Germinal center (tissue), 1 donor: Measurements from ENCODE around the gene SLC43A1.

Source experiments
- DNase-seq: peaks from one replicate; pipeline ENCODE4 v3.0.0; 2012; ENCODE audit warnings: mixed read lengths, low spot score

Gene SLC43A1

GRCh38 chr11:57527056-57527631, 11.6 kb upstream of the SLC43A1 start:
- DNase-seq = peak; percentile 49

GRCh38 chr11:57523419-57523818, 7.9 kb upstream of the SLC43A1 start:
- no peak for DNase-seq

DNA sequence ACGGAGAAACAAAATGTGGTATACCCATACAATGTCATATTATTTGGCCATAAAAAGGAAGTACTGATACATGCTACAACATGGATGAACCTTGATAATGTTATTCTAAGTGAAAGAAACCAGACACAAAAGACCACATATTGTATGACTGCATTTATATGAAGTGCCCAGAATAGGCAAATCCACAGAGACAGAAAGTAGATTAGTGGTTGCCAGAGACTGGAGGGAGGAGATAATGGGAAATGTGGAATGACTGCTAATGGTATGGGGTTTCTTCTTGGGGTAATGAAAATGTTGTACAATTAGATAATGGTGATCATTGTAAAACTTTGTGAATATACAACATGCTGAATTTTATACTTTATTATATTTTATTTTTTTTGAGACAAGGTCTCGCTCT, 5.6 kb upstream of the SLC43A1 start:
- DNase-seq = no peak

GRCh38 chr11:57516061-57516443, 550 bp upstream of the SLC43A1 start:
- DNase-seq = no peak

DNA sequence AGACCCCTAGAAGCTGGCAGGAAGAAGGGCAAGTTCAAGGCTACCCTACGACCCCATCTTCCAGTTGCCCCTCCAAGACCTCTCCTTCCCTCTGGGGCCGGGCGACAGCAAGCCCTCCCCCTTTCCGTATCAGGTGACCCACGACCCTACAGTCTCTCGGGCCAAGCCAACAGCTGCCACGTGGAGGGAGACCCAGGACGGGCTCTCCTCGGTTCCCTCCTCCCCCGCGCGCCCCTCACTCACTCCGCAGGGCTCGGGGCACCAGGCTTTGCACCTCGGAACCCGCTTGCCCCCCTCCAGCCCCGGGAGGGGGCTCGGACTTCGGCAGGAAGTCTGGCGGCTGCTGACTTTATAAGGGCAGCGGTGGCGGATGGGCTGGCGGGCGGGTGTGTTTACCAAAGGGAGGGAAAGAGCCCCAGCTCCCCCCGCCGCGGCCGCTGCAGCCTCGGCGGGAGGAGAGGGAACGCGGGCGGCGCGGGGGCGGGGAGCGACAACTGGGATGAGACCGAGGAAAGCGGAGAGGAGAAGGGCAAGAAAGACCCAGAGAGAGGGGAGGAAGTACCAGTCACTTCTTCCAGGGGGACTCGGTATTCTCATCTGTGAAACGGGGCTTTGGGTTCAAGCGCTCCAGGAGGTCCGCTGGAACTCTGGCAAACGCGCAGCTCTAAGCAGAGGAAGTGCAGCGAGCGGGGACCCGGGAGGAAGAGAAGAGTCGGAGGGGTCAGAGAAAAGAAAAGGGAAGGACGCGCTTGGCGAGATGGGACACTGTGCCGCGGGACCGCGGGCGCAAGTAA, 767 bp downstream of the SLC43A1 start:
- peak; percentile 63 for DNase-seq

- peak; percentile 62 for DNase-seq
Measured at GRCh38 chr11:57513911-57514537, 1.5 kb downstream of the SLC43A1 start.

GRCh38 chr11:57513452-57513795, 2.1 kb downstream of the SLC43A1 start:
- DNase-seq = no peak

- no peak for DNase-seq
Measured at GRCh38 chr11:57512646-57513451, 2.7 kb downstream of the SLC43A1 start.

- DNase-seq = peak; percentile 68
Measured at GRCh38 chr11:57511741-57512430, 3.6 kb downstream of the SLC43A1 start.

DNA sequence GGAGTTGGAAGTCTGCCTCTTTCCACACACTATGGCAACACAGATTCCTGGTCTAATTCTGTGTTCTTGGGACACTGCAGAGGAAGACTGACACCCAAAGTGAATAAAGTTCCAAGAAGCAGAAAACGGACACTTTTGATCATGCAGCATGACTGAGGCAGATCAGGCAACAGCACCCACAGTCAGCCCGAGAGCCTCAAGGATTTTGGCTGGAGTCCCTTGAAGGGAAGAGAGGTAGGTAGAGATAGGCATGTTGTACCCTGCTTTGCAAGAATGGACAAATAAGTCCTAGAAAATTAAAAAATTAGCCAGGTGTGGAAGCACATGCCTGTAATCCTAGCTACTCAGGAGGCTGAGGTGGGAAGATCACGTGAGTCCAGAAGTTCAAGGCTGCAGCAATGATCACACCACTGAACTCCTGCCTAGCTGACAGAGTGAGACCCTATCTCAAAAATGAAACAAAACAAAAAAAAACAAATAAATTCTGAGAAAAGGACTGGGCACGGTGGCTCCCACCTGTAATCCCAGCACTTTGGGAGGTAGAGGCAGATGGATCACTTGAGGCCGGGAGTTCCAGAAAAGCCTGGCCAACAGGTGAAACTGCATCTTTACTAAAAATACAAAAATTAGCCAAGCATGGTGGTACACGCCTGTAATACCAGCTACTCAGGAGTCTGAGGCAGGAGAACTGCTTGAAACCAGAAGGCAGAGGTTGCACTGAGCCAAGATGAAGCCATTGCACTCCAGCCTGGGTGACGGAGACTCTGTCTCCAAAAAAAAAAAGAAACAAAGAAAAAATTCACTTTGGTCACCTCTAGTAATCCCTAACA, 6.9 kb downstream of the SLC43A1 start:
- no peak for DNase-seq

DNA sequence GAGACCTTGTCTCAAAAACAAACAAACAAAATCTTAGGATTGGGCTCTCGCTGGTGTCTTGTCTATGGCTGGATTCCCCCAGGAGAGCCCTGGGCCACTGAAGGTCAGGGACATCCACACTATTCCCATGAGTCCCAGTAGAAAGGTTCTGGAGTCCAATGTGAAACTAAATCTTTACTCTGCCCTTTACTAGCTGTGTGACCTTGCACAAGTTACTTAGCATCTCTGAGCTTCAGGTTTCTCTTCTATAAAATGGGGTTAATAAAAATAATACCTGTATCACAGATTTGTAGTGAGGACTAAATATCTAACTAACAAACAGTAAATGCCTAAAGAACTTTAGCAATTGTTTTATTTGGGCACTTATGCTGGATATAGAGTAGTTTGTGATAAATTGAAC, 9.0 kb downstream of the SLC43A1 start:
- DNase-seq = no peak

- no peak for DNase-seq
Measured at GRCh38 chr11:57504511-57504910, 11.0 kb downstream of the SLC43A1 start.

GRCh38 chr11:57502870-57503269, 12.6 kb downstream of the SLC43A1 start:
- DNase-seq = no peak

DNA sequence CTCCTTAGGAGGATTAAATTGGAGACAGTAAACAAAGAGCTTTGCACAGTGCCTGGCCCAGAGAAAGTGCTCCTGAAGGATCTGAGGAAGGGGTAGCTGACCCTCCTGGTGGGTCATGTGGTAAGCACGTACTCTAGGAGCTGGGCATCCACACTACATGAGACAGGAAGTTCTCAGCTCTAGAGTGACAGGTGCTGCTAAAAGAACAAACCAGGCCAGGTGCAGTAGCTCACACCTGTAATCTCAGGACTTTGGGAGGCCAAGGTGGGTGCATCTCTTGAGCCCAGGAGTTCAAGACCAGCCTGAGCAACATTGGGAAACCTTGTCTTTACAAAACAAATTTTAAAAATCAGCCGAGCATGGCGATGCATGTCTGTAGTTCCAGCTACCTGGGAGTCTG, 13.1 kb downstream of the SLC43A1 start:
- DNase-seq = no peak

GRCh38 chr11:57501953-57502352, 13.5 kb downstream of the SLC43A1 start:
- DNase-seq = no peak

DNA sequence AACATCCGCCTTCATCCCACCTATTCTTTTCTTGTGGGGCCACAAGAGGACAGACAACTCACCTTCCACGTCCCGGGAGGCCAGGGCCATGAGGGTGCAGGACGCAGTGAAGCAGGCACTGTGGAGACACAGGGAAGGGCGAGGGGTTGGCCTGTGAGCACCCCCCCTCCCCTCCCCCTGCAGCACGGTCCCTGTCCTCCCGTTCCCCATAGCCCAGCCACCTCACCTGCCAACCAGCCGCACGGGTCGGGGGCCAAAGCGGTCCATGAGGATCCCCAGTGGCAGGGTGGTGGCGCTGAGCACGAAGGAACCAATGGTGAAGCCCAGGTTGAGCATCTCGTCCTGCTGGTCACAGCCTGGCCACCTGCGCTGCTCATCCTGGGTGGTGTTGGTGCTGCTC, 14.6 kb downstream of the SLC43A1 start:
- no peak for DNase-seq

DNA sequence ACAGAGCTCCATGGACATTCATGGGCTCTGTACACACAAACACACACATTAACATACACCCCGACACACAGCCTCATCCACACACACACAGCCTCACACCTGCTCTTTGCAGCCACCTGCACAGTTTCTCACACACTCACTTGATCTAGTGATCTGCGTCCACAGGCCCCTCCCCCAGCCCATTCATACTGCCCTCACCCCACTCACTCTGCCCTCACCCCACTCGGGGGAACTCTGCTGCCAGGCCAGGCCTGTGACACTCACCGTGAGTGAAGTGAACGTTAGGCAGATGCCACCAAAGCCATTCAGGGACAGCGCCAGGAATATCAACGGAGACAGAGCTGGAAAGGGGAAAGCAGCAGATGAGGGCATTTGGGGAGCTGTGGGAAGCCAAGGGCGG, 15.0 kb downstream of the SLC43A1 start:
- no peak for DNase-seq

DNA sequence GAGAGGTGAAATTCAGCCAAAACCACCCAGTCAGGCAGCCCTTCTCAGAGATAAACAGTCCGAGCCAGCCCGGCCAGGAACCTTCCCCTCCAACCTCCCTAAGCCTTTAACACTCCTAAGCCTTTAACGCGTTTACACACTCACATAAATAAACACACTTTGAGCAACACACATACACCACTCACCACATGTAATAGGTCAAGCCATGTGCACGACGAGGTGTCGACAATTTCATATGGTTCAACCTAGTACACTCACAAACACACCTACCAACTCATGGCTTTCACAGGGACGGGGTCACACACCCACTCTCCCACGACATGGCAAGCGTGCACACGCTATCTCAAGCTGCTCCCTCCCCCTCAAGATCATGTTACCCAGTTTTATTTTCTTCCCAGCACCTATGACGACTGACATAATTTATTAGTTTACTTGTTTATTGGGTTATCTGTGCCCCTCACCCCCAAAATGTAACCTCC, 15.5 kb downstream of the SLC43A1 start:
- DNase-seq = no peak

DNA sequence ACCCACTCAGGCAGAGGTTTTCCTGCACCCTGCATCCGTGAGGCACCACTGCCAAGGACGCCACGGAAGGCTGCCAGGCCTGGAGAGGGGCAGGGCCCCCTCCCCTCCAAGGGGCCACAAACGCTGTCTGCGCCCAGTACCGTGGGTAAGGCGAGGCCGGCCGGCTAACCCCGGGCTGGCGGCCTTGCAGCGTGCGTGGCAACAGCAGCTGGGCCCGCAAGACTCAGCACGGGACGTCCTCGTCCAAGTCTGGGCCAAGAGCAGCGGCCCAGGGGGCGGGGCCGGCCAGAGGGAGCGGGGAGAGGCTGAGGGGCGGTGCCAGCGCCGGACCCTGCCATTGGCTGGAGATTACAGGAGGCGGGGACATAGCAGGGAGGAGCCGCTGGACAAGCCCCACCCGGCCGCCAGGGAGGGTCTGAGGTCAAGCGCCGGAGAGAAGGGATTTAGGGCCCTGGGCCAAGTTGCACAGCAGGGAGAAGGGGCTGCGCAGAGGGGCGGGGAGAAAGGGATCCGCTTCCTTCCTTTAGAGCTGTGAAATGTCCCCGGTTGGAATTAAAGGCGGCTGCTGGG, 16.0 kb downstream of the SLC43A1 start:
- DNase-seq = peak; percentile 92

DNA sequence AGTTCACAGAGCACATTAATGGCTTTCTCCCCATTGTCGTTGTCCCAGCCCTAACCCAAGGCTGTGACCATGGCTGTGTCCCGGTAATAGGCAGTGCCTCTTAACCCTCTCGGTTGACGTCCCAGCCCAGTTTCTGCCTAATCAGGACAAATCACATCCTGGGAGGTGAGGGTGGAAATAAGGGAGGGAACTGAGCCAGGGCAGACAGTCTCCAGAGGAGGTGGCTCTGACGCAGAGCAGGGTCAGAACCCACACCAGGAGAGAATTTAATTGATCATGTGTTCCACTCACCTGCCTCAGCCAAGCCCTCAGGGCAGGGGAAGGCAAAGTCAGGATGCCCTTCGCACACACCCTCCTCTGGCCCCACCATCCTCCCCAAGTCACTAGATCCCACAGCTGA, 17.0 kb downstream of the SLC43A1 start:
- no peak for DNase-seq
